ENCODE data around the gene KLK15.

The KLK15 gene

GRCh38 chr19:50833117-50833801 lies at the start of gene KLK15:
TSS of gene KLK15 (minus strand) at chr19:50833574. CDS start at chr19:50831492, 2,082 bp downstream.
- TF ChIP-seq ESRRG (CRISPR knock-in tag; IDR thresholded peaks at IDR 0.05), result no peak
- TF ChIP-seq PPARA (CRISPR knock-in tag; IDR thresholded peaks at IDR 0.05; ENCODE audit: borderline replicate concordance), result no peak
- no peak for TF ChIP-seq ZNF70 (CRISPR knock-in tag; IDR thresholded peaks at IDR 0.05)
- no peak for TF ChIP-seq ZNF8 (CRISPR knock-in tag; IDR thresholded peaks at IDR 0.05)
- TF ChIP-seq TOX (CRISPR knock-in tag; IDR thresholded peaks at IDR 0.05; ENCODE audit: borderline replicate concordance), result no peak
- TF ChIP-seq, protein P1, sequence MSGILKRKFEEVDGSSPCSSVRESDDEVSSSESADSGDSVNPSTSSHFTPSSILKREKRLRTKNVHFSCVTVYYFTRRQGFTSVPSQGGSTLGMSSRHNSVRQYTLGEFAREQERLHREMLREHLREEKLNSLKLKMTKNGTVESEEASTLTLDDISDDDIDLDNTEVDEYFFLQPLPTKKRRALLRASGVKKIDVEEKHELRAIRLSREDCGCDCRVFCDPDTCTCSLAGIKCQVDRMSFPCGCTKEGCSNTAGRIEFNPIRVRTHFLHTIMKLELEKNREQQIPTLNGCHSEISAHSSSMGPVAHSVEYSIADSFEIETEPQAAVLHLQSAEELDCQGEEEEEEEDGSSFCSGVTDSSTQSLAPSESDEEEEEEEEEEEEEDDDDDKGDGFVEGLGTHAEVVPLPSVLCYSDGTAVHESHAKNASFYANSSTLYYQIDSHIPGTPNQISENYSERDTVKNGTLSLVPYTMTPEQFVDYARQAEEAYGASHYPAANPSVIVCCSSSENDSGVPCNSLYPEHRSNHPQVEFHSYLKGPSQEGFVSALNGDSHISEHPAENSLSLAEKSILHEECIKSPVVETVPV (CRISPR knock-in tag; IDR thresholded peaks at IDR 0.05), result no peak
- TF ChIP-seq, protein P2, sequence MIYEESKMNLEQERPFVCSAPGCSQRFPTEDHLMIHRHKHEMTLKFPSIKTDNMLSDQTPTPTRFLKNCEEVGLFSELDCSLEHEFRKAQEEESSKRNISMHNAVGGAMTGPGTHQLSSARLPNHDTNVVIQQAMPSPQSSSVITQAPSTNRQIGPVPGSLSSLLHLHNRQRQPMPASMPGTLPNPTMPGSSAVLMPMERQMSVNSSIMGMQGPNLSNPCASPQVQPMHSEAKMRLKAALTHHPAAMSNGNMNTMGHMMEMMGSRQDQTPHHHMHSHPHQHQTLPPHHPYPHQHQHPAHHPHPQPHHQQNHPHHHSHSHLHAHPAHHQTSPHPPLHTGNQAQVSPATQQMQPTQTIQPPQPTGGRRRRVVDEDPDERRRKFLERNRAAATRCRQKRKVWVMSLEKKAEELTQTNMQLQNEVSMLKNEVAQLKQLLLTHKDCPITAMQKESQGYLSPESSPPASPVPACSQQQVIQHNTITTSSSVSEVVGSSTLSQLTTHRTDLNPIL (CRISPR knock-in tag; IDR thresholded peaks at IDR 0.05; ENCODE audit: low read depth), result no peak
- no peak for TF ChIP-seq SNAI2 (CRISPR knock-in tag; IDR thresholded peaks at IDR 0.05)
- TF ChIP-seq BACH2 (CRISPR knock-in tag; IDR thresholded peaks at IDR 0.05; ENCODE audit: borderline replicate concordance), result no peak
- TF ChIP-seq, protein P3, sequence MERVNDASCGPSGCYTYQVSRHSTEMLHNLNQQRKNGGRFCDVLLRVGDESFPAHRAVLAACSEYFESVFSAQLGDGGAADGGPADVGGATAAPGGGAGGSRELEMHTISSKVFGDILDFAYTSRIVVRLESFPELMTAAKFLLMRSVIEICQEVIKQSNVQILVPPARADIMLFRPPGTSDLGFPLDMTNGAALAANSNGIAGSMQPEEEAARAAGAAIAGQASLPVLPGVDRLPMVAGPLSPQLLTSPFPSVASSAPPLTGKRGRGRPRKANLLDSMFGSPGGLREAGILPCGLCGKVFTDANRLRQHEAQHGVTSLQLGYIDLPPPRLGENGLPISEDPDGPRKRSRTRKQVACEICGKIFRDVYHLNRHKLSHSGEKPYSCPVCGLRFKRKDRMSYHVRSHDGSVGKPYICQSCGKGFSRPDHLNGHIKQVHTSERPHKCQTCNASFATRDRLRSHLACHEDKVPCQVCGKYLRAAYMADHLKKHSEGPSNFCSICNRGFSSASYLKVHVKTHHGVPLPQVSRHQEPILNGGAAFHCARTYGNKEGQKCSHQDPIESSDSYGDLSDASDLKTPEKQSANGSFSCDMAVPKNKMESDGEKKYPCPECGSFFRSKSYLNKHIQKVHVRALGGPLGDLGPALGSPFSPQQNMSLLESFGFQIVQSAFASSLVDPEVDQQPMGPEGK (CRISPR knock-in tag; IDR thresholded peaks at IDR 0.05; ENCODE audit: borderline replicate concordance), result no peak
- TF ChIP-seq OSR1 (CRISPR knock-in tag; IDR thresholded peaks at IDR 0.05), result no peak
- no peak for TF ChIP-seq ZNF565 (CRISPR knock-in tag; conservative IDR thresholded peaks at IDR 0.05; ENCODE audit: low read depth)
- no peak for ATAC-seq

DNA sequence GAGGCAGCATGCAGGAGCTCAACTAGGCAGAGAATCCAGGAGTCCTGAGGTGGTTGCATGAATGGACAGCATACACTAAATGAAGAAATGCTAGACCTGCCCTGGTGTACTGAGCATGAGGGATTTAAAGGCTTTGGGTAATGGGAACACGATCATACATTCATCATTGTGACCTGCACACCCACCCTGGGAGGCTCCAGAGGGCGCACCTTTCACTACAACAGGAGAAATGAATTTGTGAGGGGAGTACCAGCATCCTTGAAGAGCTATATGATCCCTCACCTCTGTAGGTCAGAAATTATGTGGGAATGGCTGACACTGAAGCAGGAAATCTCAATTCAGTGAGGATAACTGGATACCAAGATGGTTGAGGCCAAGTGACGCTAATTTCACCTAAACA lies 48.8 kb upstream of the KLK15 start:
- no peak for TF ChIP-seq BACH2 (CRISPR knock-in tag; IDR thresholded peaks at IDR 0.05; ENCODE audit: borderline replicate concordance)
- TF ChIP-seq, protein P4, sequence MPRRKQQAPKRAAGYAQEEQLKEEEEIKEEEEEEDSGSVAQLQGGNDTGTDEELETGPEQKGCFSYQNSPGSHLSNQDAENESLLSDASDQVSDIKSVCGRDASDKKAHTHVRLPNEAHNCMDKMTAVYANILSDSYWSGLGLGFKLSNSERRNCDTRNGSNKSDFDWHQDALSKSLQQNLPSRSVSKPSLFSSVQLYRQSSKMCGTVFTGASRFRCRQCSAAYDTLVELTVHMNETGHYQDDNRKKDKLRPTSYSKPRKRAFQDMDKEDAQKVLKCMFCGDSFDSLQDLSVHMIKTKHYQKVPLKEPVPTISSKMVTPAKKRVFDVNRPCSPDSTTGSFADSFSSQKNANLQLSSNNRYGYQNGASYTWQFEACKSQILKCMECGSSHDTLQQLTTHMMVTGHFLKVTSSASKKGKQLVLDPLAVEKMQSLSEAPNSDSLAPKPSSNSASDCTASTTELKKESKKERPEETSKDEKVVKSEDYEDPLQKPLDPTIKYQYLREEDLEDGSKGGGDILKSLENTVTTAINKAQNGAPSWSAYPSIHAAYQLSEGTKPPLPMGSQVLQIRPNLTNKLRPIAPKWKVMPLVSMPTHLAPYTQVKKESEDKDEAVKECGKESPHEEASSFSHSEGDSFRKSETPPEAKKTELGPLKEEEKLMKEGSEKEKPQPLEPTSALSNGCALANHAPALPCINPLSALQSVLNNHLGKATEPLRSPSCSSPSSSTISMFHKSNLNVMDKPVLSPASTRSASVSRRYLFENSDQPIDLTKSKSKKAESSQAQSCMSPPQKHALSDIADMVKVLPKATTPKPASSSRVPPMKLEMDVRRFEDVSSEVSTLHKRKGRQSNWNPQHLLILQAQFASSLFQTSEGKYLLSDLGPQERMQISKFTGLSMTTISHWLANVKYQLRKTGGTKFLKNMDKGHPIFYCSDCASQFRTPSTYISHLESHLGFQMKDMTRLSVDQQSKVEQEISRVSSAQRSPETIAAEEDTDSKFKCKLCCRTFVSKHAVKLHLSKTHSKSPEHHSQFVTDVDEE (CRISPR knock-in tag; IDR thresholded peaks at IDR 0.05), result no peak
- no peak for TF ChIP-seq OSR1 (CRISPR knock-in tag; IDR thresholded peaks at IDR 0.05)
- no peak for TF ChIP-seq POU6F1 (CRISPR knock-in tag; IDR thresholded peaks at IDR 0.05; ENCODE audit: borderline replicate concordance, low read depth)
- no peak for TF ChIP-seq RARB (CRISPR knock-in tag; IDR thresholded peaks at IDR 0.05)
- no peak for ATAC-seq

- ATAC-seq, result no peak
- no peak for TF ChIP-seq TOX (CRISPR knock-in tag; IDR thresholded peaks at IDR 0.05; ENCODE audit: borderline replicate concordance)
- TF ChIP-seq ZC3H10 (CRISPR knock-in tag; IDR thresholded peaks at IDR 0.05), result no peak
- no peak for TF ChIP-seq GLIS3 (CRISPR knock-in tag; IDR thresholded peaks at IDR 0.05)
- TF ChIP-seq OSR1 (CRISPR knock-in tag; IDR thresholded peaks at IDR 0.05), result no peak
- TF ChIP-seq, protein P3 (CRISPR knock-in tag; IDR thresholded peaks at IDR 0.05; ENCODE audit: borderline replicate concordance), result no peak
- TF ChIP-seq ZNF70 (CRISPR knock-in tag; IDR thresholded peaks at IDR 0.05), result no peak
- no peak for TF ChIP-seq RARB (CRISPR knock-in tag; IDR thresholded peaks at IDR 0.05)
- TF ChIP-seq ISL1 (CRISPR knock-in tag; IDR thresholded peaks at IDR 0.05), result no peak
- no peak for TF ChIP-seq PPARA (CRISPR knock-in tag; IDR thresholded peaks at IDR 0.05; ENCODE audit: borderline replicate concordance)
- TF ChIP-seq ZNF8 (CRISPR knock-in tag; IDR thresholded peaks at IDR 0.05), result no peak
- no peak for TF ChIP-seq TCF4 (CRISPR knock-in tag; IDR thresholded peaks at IDR 0.05; ENCODE audit: borderline replicate concordance)
- TF ChIP-seq SNAI2 (CRISPR knock-in tag; IDR thresholded peaks at IDR 0.05), result no peak
- no peak for TF ChIP-seq BACH2 (CRISPR knock-in tag; IDR thresholded peaks at IDR 0.05; ENCODE audit: borderline replicate concordance)
- no peak for TF ChIP-seq ZFP3 (CRISPR knock-in tag; IDR thresholded peaks at IDR 0.05)
- no peak for TF ChIP-seq POU6F1 (CRISPR knock-in tag; IDR thresholded peaks at IDR 0.05; ENCODE audit: borderline replicate concordance, low read depth)
- no peak for TF ChIP-seq ZFP30 (CRISPR knock-in tag; IDR thresholded peaks at IDR 0.05)
- TF ChIP-seq, protein P2 (CRISPR knock-in tag; IDR thresholded peaks at IDR 0.05; ENCODE audit: low read depth), result no peak
- no peak for TF ChIP-seq CSDC2 (CRISPR knock-in tag; IDR thresholded peaks at IDR 0.05)
These were observed 46.9 kb upstream of the KLK15 start for GRCh38 chr19:50880241-50880640.
